ENCODE results near the gene EEF2.

Gene EEF2

DNA sequence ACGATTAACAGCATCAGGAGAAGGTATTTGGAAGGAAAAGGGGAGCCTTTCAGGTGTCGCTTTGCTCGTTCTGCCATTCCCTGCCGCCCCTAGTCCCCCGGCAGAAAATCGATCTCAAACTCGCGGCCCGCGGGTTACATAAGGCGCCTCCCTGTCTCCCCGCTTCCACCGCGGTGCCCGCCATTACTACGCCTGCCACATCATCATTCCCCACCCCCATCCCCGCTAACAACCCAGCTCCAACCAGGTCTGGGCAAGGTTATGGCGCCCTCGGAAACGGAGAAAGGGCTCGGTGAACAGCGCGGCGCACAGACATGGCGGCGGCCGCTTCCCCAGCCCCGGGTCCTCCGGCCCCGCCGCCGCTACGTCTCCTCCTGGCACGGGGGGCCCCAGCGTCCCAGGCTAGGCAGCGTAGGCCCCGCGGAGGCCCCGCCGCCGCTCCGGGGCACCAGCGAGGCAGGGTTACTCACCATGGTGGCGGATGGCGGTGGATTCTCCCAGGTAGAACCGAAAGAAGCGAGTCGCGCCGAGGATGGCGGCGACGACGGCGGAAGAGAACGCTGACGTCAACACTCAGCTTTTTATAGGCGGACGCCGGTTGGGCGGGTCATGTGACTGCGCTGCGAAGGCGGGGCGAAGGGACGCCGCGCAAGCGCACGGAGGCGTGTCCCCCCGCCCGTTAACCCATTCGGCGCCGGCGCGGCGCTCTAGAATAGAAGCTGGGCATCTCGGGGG, at the start of gene EEF2:
Gene EEF2 (minus strand): TSS at position 556 of the 735 bp plus-strand sequence. CDS start 83 bp downstream, at position 473.
- peak; percentile 38 for DNase-seq

DNA sequence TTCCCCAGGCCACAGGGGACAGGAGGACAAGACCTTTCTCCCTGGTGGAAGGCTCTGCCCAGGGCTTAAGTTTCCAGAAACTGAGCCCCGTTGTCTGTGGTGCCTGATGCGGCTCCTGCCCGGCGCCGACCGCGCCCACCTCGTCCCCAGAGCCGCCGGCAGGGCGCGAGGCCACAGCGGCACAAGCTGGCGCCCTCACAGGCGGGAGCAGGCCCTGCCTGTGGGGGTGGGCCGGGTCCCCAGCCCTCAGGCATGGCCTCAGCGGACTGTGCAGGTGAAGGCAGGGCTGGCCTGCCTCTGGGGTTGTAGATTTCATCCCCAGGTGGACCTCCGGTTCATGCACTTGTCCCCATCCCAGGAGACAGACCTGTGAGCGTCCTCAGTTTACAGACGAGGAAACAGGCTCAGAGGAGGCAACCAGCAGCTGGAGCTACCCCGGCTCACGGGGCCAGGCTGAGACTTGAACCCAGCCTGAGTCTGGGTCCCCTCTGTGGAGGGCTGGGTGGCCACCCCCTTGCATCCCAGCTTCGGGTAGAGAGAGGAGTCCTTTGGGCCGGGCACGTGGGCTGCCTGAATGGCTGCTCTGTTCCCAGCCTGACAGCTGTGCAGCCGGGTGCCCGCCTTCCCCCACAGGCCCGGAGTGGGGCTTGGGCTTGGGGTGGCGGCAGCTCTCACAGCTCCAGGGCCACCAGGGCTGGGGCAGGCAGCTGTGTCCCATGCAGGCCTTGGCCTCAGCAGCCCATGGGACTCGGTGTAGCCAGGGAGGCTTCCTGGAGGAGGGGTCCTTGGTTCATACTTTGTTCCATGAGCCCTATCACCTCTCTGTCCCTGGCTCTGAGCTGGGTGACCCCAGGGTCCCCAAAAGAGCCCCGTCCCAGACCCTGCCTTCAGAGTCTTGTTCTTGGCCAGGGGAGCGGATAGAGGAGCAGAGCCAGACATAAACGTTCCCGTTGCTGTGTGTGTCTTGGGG, 49.1 kb upstream of the EEF2 start:
- DNase-seq: no peak

DNA sequence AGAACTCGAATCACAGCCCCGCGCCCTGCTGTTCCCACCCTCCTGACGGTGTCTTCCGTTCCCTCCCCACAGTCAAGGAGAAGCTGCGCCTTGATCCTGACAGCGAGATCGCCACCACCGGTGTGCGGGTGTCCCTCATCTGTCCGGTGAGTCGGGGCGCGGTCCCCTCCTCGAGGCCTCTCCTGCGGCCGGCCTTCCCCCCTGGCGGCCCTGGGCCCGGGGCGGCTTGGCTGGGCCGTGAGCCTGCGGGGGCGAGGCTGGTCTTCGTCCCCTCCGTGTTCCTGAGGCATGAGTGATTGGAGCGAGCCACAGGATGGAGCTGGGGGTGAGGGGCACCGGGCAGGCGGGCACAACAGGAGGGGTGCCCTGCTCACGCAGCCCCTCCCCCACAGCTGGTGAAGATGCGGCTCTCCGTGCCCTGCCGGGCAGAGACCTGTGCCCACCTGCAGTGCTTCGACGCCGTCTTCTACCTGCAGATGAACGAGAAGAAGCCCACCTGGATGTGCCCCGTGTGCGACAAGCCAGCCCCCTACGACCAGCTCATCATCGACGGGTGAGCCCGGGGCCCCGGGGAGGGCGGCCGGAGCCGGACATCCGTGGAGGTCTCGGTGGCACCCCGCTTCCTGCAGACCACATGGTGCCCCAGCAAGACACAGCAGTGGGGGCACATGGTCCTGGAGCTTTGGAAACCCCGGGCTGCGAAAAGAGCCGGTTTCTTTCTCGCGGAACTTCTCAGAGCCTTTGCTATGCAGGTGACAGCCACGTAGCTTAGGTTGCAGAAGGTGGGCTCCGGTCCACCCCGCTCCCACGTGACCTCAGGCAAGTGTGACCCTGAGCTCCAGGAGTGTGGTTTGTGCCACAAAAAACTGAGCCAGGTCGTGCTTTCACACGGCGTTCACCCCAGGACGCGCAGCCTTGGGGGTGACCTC, 48.0 kb upstream of the EEF2 start:
- no peak for DNase-seq

DNA sequence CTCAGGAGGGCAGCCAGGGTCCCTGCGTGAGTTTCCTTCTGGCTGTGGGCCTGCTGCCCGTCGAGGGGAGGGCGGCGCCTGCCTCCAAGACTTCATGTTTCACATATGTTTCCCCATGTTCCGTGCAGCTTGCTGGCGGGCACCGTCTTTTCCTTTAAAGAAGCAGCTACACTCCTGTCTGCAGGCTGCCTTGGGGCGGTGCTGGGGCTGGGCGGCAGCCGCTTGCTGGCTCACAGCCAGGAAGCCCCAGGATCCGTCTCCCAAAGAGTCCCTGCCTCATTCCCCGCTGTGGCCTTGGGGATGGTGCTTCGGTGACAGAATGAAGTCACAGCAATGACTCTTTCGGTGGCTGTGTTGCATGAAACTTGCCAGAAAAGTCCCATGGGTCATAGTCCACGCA, 47.2 kb upstream of the EEF2 start:
- DNase-seq: no peak

DNA sequence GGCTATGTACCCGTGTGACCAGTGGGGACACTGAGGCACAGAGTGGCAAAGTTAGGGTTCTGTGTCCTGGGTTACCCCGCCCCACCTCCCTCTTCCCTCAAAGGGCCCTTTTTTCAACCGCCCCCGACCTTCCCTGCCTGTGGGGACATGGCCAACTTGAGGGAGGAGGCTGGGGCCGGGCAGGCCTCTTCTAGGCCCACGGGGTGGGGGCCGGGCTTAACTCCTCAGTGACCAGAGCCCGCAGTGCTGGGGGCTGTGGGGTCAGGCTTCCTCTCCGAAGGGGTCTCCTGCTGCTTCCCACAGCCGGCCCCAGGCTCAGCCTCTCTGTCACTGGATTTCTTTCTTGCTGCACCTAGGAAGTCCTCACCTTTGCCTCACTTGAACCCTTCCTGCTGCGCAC, 46.2 kb upstream of the EEF2 start:
- DNase-seq: no peak

DNA sequence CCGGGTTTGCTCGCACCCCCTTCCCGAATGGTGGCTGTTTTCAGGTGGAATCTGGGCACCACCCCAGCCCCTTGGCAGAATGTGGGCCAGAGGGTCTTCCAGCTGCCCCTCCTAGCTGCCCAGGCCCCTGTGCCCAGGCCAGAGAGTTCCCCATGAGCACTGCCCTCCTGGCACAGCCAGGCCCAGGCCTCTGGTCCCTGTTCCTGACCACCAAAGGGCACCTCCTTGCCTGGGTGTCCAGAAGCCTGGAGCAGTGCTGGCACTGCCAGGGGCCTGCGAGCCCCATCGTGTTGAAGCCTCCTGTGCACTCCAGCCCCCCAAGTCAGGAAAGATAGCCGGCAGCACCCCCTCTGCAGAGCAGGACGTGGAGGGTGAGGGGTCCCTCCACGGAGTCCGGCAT, 45.7 kb upstream of the EEF2 start:
- no peak for DNase-seq

DNA sequence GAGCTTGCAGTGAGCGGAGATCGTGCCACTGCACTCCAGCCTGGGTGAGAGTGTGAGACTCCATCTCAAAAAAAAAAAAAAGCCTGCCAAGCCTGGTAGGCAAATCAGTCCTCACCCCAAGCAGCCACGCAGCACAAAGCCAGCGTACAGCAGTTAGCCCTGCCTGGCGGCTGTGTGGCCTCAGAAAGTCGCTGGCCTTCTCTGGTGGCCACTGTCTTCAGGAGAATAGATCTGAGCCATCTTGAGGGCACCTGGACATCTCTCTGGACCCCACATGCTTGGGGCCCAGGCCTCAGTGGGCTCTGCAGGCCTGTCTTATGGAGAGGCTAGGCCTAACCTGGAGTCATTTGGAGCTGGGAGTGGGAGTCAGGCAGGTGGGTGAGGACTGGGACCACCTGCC, 45.3 kb upstream of the EEF2 start:
- no peak for DNase-seq

DNA sequence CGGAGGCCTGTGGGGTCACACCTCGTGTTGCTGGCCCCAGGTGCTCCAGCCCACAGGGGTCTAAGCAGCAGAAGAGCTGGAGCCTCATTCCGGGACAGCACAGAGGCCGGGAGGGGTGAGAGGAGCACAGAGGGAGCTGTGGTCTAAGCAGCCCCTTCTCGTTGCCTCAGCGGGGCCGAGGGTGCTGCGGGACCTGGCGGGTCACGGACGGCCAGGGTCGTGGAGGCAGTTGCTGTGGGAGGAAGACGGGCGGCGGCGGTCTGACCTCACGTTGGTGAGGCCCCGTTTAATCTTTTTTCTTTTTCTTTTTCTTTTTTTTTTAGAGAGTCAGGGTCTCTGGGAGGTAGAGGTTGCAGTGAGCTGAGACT, 44.0 kb upstream of the EEF2 start:
- no peak for DNase-seq

DNA sequence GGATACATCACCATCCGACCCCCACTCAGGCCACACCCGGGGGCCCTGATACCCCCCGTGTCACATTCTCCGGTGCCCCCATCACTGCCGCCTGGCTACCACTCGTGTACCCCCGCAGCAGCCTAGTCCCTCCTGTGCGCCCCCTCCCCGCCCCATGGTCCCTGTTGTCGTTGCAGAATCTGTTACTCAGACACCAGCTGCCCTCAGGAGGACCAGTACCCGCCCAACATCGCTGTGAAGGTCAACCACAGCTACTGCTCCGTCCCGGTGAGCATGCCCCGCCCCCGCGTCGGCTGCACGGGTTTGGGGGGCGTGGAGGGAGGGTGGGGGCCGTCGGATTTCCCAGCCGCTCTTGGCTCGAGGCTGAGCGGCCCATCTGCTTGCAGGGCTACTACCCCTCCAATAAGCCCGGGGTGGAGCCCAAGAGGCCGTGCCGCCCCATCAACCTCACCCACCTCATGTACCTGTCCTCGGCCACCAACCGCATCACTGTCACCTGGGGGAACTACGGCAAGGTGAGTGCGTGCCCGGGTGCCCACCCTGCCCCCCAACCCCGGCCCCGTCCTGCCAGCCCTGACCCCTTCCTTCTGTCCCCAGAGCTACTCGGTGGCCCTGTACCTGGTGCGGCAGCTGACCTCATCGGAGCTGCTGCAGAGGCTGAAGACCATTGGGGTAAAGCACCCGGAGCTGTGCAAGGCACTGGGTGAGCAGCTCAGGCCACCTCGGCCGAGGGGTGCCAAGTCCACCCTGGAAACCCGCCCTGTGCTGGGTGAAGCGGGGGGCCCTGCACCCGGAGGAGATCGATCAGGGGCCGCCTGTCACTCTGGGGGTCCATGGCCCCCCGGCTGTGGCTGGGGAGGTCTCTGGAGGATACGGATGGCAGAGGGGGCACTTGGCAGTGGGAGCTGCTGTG, 43.3 kb upstream of the EEF2 start:
- no peak for DNase-seq

DNA sequence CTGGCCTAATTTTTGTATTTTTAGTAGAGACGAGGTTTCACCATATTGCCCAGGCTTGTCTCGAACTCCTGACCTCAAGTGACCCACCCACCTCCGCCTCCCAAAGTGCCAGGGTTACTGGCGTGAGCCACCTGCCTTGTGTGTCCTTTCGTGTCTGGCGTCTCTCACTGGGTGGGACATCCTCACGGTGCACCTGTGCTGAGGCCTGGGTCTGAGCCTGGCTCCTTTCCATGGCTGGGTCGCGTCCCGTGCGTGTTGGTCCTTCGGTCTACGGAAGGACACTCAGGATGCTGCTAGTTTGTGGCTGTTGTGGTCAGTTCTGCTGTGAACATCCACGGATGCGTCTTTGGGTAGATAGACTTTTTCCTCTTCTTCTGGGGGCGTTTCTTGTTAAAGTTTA, 41.9 kb upstream of the EEF2 start:
- DNase-seq: no peak

DNA sequence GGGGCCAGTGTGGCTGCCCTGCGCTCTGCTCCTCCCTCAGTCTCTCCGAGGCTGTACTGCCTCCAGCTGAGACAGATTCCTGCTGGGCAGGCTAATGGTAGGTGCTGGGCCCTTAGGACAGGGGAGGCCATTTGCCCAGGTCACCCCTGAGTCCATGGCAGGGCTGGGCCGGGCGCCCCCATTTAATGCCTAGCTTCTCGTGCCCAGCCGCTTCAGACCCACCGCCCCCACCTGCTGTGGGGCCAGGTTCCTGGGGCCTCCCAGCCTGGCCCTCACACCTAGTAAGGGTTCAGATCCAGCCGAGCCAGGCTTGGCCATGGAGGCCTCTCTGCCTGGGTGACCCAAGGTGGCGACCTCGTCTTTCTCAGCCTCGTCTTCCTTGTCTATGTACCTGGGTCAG, 40.1 kb upstream of the EEF2 start:
- no peak for DNase-seq

DNA sequence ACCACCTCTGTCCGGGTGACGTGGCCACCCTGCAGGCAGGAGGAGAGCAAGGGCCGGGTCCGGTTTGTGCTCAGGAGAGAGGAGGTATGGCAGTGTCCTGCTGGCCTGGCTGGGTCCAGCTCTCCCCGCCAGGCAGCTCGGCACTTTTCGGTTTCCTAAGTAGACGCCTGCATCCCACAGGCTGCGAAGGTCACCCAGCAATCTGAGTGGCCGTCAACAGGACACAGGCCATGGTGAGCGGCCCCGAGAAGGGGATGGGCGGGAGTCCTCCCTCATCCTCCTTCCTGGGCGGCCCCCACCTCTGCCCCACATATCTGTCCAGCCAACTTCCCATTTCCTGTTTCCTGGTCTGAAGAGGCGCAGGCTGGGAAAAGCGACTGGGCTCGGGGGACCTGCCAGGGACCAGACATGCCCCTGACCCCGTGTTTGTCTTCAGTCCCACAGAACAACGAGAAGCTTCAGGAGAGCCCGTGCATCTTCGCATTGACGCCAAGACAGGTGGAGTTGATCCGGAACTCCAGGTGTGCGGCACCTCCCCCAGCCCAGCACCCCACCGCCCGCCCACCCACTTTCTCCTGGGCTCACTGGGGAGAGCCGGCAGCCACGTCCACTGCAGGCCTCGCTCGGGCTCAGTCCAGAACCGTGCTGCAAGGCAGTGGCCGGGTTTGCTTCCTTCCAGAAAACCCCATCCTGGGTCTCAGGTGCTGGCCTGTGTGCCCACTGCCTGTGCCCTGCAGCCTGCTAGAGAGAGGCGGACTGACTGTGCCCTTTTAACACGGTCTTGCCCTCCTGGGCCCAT, 38.5 kb upstream of the EEF2 start:
- no peak for DNase-seq

DNA sequence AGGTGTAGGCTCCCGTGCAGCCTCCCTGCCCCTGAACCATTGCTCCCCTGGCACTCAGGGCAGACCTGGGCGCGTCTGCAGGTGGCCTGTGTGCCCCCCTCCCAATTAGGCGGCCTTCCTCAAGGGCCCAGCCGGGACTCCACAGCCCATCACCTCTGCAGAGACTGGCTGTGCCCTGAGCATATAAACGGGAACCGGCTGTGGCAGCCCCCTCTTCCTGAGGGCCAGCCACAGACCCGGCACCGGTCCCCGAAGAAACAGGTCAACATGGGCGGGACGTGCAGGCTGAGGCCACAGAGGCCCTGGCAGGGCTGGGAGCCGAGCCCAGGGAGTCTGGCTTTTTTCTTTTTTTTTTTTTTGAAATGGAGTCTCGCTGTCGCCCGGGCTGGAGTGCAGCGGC, 34.3 kb upstream of the EEF2 start:
- DNase-seq: no peak

DNA sequence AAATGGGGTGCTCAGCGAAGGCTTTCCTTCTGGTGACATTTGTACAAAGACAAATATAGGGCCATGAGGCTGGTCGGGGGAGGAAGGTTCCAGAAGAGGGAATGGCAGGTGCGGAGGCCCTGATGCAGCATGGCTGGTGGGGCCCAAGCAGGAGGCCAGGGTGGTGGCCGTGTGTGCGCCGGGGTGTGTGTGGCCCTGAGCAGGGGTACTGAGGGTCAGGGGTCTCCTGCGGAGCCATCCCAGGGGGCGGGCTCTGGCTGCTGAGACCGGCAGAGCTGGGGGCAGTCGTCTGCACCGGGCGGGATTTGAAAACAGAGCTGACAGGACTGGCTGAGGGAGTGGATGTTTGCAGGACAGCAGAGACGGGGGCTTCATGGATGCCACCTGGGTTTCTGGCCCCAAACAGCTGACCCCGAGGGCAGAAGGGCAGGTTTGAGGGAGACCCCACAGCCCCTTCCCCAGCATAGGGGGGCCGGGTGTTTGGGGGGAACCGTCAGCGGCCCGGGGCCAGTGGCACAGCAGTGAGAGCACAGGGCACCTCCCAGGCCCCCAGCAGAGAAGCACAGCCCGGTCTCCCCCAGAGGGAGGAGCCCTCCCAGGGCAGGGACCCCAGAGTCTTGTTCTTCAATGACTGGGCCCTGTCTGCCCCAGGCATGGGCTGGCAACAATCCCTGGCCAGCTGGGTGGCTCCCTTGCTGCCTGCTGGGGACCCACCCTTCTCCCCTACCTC, 33.7 kb upstream of the EEF2 start:
- no peak for DNase-seq

DNA sequence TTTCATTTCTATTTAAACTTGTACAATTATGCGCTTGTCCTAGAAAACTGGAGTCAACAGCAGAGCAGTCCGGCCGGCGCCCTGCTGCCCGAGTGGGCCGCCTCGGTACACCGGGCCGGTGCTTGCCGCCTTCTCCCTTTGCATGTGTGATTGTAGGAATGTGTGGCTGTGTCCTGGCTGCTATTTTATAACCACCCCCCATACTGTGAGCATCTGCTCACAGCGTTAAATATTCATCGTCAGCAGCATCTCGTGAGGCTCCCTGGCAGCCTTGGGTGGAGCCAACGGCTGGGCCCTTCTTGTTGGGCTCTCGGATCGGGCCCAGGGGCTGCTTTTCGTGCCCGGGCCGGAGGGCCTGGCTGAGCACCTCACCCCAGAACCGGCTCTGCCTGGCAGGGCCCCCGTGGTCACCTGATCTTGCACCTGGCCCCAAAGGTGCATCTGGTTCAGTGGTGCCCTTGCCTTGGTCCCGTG, 32.9 kb upstream of the EEF2 start:
- peak; percentile 62 for DNase-seq

DNA sequence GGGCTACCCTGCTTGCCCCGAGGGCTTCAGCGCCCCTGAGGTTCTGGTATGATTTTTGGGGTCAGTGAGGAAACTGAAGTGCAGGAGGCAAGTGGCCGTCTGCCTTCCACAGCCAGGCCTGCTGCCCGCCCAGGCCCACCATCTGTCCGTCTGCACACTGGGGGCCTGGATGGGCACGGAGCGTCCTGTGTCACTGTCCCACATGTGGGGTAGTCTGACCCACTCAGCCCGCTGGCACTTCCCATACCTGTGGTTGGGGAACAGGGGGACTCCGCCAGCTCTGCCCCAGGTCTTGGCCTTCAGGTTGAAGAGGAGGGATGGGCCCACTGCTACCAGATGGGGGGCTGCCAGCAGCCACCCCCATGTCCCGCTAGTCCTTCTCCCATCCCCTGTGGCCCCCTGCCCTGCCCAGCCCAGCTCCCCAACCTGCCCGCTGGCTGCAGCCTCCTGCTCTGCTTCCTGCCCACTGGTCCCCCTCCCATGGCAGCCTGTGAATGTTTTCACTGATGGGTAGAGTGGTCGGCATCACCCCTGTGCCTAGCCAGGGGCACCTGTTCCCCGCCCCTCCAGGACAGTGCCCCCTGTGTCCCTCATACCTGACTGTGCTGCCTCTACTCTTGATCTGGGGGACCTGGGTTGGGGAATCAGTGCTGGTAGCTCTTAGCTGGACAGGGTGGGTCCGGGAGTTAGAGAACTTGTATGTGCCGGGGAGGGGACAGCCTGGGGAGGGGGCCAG, 31.8 kb upstream of the EEF2 start:
- DNase-seq: no peak

DNA sequence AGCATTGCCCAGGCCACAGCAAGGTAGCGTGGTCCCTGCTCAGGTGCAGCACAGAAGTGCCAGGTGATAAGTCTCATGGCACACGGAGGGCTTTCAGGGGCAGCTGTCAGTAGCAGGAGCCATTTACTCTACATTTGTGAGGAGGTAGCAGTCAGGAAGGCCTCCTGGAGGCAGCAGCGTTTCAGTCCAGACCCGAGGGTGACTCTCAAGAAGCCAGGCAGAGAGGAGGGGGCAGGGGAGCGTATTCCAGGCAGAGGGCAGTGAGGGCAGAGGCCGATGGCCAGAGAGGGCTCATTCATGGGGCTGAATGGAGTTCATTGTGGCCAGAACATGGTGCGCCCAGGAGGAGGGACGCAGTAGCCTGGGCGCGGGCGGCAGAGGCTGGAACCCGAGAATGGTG, 31.2 kb upstream of the EEF2 start:
- DNase-seq: no peak

DNA sequence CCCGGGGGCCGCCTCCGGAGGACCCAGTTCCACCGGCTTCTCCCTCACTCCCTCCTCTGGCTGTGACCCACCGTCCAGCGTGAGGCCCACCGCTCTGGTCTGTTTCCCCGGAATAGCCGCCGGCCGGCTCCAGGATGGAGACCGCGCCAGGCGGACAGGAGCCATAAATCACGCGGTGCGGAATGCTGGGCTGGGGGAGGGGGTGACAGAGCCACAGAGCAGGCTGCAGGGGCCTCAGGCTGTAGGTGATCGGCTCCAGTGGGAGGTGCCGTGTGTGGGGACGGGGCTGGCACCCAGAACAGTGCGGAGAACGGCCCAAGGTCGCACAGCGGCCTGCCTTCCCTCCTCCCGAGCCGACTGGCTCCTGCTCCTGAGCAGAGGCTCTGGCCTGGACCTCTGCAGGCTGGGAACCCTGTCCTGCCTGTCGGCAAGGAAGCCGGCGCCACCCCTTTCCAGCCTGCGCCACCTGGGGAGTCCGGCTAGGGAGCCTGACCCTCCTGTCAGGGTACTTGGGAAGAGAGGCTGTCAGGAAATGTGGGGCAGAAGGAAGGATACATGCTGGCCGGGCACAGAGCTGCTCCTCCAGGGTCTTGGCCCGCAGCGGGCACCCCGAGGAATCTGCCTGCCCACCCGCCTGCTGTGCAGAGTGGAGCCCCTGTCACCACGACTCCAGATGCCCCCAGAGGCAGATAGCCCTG, 30.6 kb upstream of the EEF2 start:
- DNase-seq: no peak
